ENCODE results near the gene CCDC170. TPM values are rescaled to one million over a fixed set of nuclear protein-coding genes. Genes with fewer than 3 reads are reported as not detected.

CCDC170 gene
- total RNA-seq, 1 donor from 2014 or later, result 0.07 TPM

- no peak for TF ChIP-seq EZH2 (IDR thresholded peaks at IDR 0.05)
- TF ChIP-seq CTCF (IDR thresholded peaks at IDR 0.05), result no peak
- TF ChIP-seq EZH2phosphoT487 (IDR thresholded peaks at IDR 0.05), result no peak
- no peak for DNase-seq (ENCODE audit: low spot score)
- H3K9me3 ChIP-seq (ENCODE audit: low read depth), result no peaks in the 10 kb centered on the region
- peaks cover 10% of the 10 kb centered on the region for H3K4me1 ChIP-seq
- no peaks in the 10 kb centered on the region for H3K79me2 ChIP-seq (ENCODE audit: low read depth)
- Mint-ChIP-seq H3K4me1 (no peaks in the 10 kb centered on the region), H3K36me3 (no peaks in the 10 kb centered on the region), H3K4me3 (no peak overlapping the region), H3K27ac (no peak overlapping the region), H3K9me3 (peaks cover 5% of the 10 kb centered on the region), H3K27me3 (ENCODE audit: insufficient read depth, low read depth) (peaks cover 2% of the 10 kb centered on the region)
- H4K20me1 ChIP-seq (ENCODE audit: low read depth), result no peaks in the 10 kb centered on the region
- H3K27ac ChIP-seq, result no peak overlapping the region
- no peaks in the 10 kb centered on the region for H3K36me3 ChIP-seq
- H2AFZ ChIP-seq (replicated peaks), result no peak overlapping the region
- no peak overlapping the region for H3K9ac ChIP-seq
- no peak overlapping the region for H3K4me3 ChIP-seq
- H3F3A ChIP-seq (ENCODE audit: low read depth), result no peaks in the 10 kb centered on the region
- H3K4me2 ChIP-seq, result no peak overlapping the region
- H3K27me3 ChIP-seq, result no peaks in the 10 kb centered on the region
These were observed 96.9 kb downstream of the CCDC170 start for GRCh38 chr6:151590742-151591141.

- Histone ChIP-seq H3K9ac (no peak overlapping the region), H3K9me3 (ENCODE audit: low read depth) (no peaks in the 10 kb centered on the region), H2AFZ (replicated peaks) (no peak overlapping the region), H3K4me2 (no peak overlapping the region), H3K4me3 (no peak overlapping the region), H3K79me2 (ENCODE audit: low read depth) (no peaks in the 10 kb centered on the region), H3K36me3 (no peaks in the 10 kb centered on the region), H3K4me1 (peaks cover 10% of the 10 kb centered on the region), H4K20me1 (ENCODE audit: low read depth) (no peaks in the 10 kb centered on the region), H3F3A (ENCODE audit: low read depth) (no peaks in the 10 kb centered on the region), H3K27ac (no peak overlapping the region), H3K27me3 (no peaks in the 10 kb centered on the region)
- peaks cover 5% of the 10 kb centered on the region for H3K9me3 Mint-ChIP-seq
- H3K36me3 Mint-ChIP-seq, result no peaks in the 10 kb centered on the region
- no peaks in the 10 kb centered on the region for H3K4me1 Mint-ChIP-seq
- DNase-seq (ENCODE audit: low spot score), result no peak
- TF ChIP-seq CTCF (IDR thresholded peaks at IDR 0.05), result no peak
- no peak for TF ChIP-seq EZH2phosphoT487 (IDR thresholded peaks at IDR 0.05)
- peaks cover 2% of the 10 kb centered on the region for H3K27me3 Mint-ChIP-seq (ENCODE audit: insufficient read depth, low read depth)
- no peak overlapping the region for H3K4me3 Mint-ChIP-seq
- no peak overlapping the region for H3K27ac Mint-ChIP-seq
These were observed 98.8 kb downstream of the CCDC170 start for GRCh38 chr6:151592449-151593159.

DNA sequence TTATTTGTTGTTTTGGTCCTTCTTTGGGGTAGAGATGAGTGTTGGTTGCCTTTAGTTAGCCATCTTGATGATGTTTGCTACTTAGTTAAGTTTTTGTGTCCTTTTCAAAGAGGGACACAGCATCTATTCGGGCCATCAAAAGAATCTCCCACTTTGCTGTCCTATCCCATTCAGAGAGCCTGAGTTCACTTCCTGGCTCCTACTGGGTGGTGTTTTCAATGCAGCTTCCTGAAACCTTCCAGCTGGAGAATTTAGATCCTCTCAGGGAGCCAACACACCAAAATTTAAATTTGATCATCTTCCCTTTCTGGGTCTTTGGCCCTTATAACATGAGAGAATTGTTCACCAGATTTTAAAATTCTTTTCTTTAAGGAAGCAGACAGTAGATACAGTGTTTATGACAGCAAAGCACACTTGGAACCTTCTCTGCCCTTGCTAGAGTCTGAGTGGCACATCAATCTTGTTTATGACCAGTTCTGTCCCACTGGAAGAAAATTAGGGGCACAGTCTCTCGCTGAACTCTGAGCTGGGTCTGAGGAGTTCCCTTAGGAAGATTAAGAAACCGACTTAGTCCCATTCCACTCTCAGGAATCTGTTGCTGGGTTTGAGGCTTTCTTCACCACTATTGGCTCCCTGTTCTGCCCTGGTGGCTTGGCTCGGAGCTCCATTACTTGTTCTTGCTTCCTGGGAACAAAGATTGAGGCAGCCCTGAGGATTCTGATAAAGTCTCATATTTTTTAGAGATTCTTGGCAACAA is 115.5 kb downstream of the CCDC170 start:
- Histone ChIP-seq H3K27ac (no peak overlapping the region), H4K20me1 (ENCODE audit: low read depth) (no peaks in the 10 kb centered on the region), H3K27me3 (no peaks in the 10 kb centered on the region), H3K79me2 (ENCODE audit: low read depth) (no peaks in the 10 kb centered on the region), H3K4me3 (no peak overlapping the region), H3K4me2 (no peak overlapping the region), H3F3A (ENCODE audit: low read depth) (no peaks in the 10 kb centered on the region), H2AFZ (replicated peaks) (peak overlapping the region; percentile 70), H3K9ac (no peak overlapping the region), H3K36me3 (no peaks in the 10 kb centered on the region), H3K4me1 (peaks cover 6% of the 10 kb centered on the region), H3K9me3 (ENCODE audit: low read depth) (no peaks in the 10 kb centered on the region)
- no peak overlapping the region for H3K27ac Mint-ChIP-seq
- H3K4me1 Mint-ChIP-seq, result peaks cover 3% of the 10 kb centered on the region
- H3K4me3 Mint-ChIP-seq, result no peak overlapping the region
- H3K9me3 Mint-ChIP-seq, result no peaks in the 10 kb centered on the region
- no peaks in the 10 kb centered on the region for H3K27me3 Mint-ChIP-seq (ENCODE audit: insufficient read depth, low read depth)
- TF ChIP-seq CTCF (IDR thresholded peaks at IDR 0.05) (no peak), EZH2phosphoT487 (IDR thresholded peaks at IDR 0.05) (no peak), EZH2 (IDR thresholded peaks at IDR 0.05) (no peak)
- no peak for DNase-seq (ENCODE audit: low spot score)
- no peaks in the 10 kb centered on the region for H3K36me3 Mint-ChIP-seq

Measured in neural progenitor cell (in vitro differentiated cells).